Suprapubic skin (tissue), 4 donors: Measurements from ENCODE around the gene PTPRZ1. TPM values are rescaled to one million over a fixed set of nuclear protein-coding genes. Genes with fewer than 3 reads are reported as not detected.

Experiments used
- DNase-seq, 2 donors: peaks; one replicate each; pipeline ENCODE4 v3.0.0-alpha.2; 2019; ENCODE audit warnings: low spot score in 2 of 2
- H3K27ac ChIP-seq: fragments of 200-600 bp; sonication (generic); one replicate; pipeline ENCODE4 v1.5.1; 2019
- H3K27me3 ChIP-seq: fragments of 200-600 bp; sonication (generic); one replicate; pipeline ENCODE4 v1.5.1; 2019
- H3K36me3 ChIP-seq: fragments of 200-600 bp; sonication (generic); one replicate; pipeline ENCODE4 v1.5.1; 2019
- H3K4me1 ChIP-seq: fragments of 200-600 bp; sonication (generic); one replicate; pipeline ENCODE4 v1.5.1; 2019
- H3K4me3 ChIP-seq: fragments of 200-600 bp; sonication (generic); one replicate; pipeline ENCODE4 v1.5.1; 2019; ENCODE audit warnings: mild to moderate bottlenecking
- H3K9me3 ChIP-seq: fragments of 200-600 bp; sonication (generic); one replicate; pipeline ENCODE4 v1.5.1; 2019
- CTCF ChIP-seq, 2 donors: fragments of 200-600 bp in 1 of 2; fragments of 450-650 bp in 1 of 2; sonication (generic) in 1 of 2; IDR thresholded peaks; one replicate each; pipeline ENCODE4 v1.5.1; 2016 to 2019; ENCODE audit warnings: antibody characterized with exemption in 2 of 2, mild to moderate bottlenecking in 1 of 2, moderate library complexity in 1 of 2
- EP300 ChIP-seq: sonication (generic); formaldehyde crosslinking; IDR thresholded peaks from one replicate; pipeline ENCODE4 v1.6.1; 2017; ENCODE audit warnings: antibody characterized with exemption
- POLR2A ChIP-seq, 2 donors: fragments of 450-650 bp; IDR thresholded peaks; one replicate each; pipeline ENCODE4 v1.6.1; 2017; ENCODE audit warnings: antibody characterized with exemption in 2 of 2, mild to moderate bottlenecking in 2 of 2, moderate library complexity in 2 of 2
- POLR2AphosphoS5 ChIP-seq, 3 donors: sonication (generic); formaldehyde crosslinking; IDR thresholded peaks; one replicate each; pipeline ENCODE4 v1.6.1; 2017; ENCODE audit warnings: antibody characterized with exemption in 3 of 3
- WGBS: methylation state at CpG from one replicate; pipeline ENCODE4 v1.1.5; 2018; 5-methylcytosine and 5-hydroxymethylcytosine counted together
- total RNA-seq, 4 donors: library from RNA; depleted of rRNA; stranded (reverse); fragments of >200 nt; gene quantifications; one replicate each; pipeline ENCODE4 v1.1.0, GENCODE V29; 2016

PTPRZ1 gene
- total RNA-seq, 4 donors from 2014 or later: 47.4 to 88.0 (median 57.5) TPM

- no peak for DNase-seq
- H3K9me3 ChIP-seq: no peaks in the 10 kb centered on the region
- no peaks in the 10 kb centered on the region for H3K27me3 ChIP-seq
- WGBS: 22% methylated on average over 4 of the region's 4 CpGs
- H3K36me3 ChIP-seq: no peaks in the 10 kb centered on the region
- no peak overlapping the region for H3K4me3 ChIP-seq
- TF ChIP-seq EP300: no peak
- no peak for TF ChIP-seq CTCF (IDR thresholded peaks at IDR 0.05)
- TF ChIP-seq POLR2A (IDR thresholded peaks at IDR 0.05): no peak
- no peak for TF ChIP-seq POLR2AphosphoS5 (IDR thresholded peaks at IDR 0.05)
- no peak overlapping the region for H3K27ac ChIP-seq
- H3K4me1 ChIP-seq: peaks cover 20% of the 10 kb centered on the region
Measured at GRCh38 chr7:121938429-121938996, 65.6 kb downstream of the PTPRZ1 start.

- Histone ChIP-seq H3K27ac (peak overlapping the region; percentile 45), H3K27me3 (no peaks in the 10 kb centered on the region), H3K9me3 (no peaks in the 10 kb centered on the region), H3K36me3 (no peaks in the 10 kb centered on the region), H3K4me1 (peaks cover 22% of the 10 kb centered on the region), H3K4me3 (no peak overlapping the region)
- TF ChIP-seq CTCF (IDR thresholded peaks at IDR 0.05) (no peak), POLR2A (IDR thresholded peaks at IDR 0.05) (no peak), POLR2AphosphoS5 (IDR thresholded peaks at IDR 0.05) (no peak), EP300 (no peak)
- WGBS: 31% methylated on average over 3 of the region's 3 CpGs
- no peak for DNase-seq
Measured at GRCh38 chr7:121940918-121941317, 68.0 kb downstream of the PTPRZ1 start.

GRCh38 chr7:121941830-121942229 lies 68.9 kb downstream of the PTPRZ1 start:
- Histone ChIP-seq H3K4me3 (no peak overlapping the region), H3K9me3 (no peaks in the 10 kb centered on the region), H3K27ac (no peak overlapping the region), H3K36me3 (no peaks in the 10 kb centered on the region), H3K4me1 (peaks cover 27% of the 10 kb centered on the region), H3K27me3 (no peaks in the 10 kb centered on the region)
- 28% methylated on average over 2 of the region's 2 CpGs for WGBS
- no peak for DNase-seq
- no peak for TF ChIP-seq POLR2AphosphoS5 (IDR thresholded peaks at IDR 0.05)
- no peak for TF ChIP-seq POLR2A (IDR thresholded peaks at IDR 0.05)
- no peak for TF ChIP-seq CTCF (IDR thresholded peaks at IDR 0.05)
- TF ChIP-seq EP300: no peak

- H3K36me3 ChIP-seq: no peaks in the 10 kb centered on the region
- peaks cover 21% of the 10 kb centered on the region for H3K4me1 ChIP-seq
- H3K4me3 ChIP-seq: no peak overlapping the region
- no peak for TF ChIP-seq CTCF (IDR thresholded peaks at IDR 0.05)
- TF ChIP-seq EP300: no peak
- no peak for TF ChIP-seq POLR2AphosphoS5 (IDR thresholded peaks at IDR 0.05)
- TF ChIP-seq POLR2A (IDR thresholded peaks at IDR 0.05): no peak
- no peaks in the 10 kb centered on the region for H3K9me3 ChIP-seq
- no peaks in the 10 kb centered on the region for H3K27me3 ChIP-seq
- no peak for DNase-seq
- H3K27ac ChIP-seq: no peak overlapping the region
Measured at GRCh38 chr7:121945066-121945465, 72.1 kb downstream of the PTPRZ1 start.

- DNase-seq: no peak
- H3K27me3 ChIP-seq: no peaks in the 10 kb centered on the region
- H3K36me3 ChIP-seq: no peaks in the 10 kb centered on the region
- 39% methylated on average over 1 of the region's 1 CpG for WGBS
- H3K9me3 ChIP-seq: no peaks in the 10 kb centered on the region
- peak overlapping the region; percentile 41 for H3K27ac ChIP-seq
- TF ChIP-seq POLR2AphosphoS5 (IDR thresholded peaks at IDR 0.05) (no peak), POLR2A (IDR thresholded peaks at IDR 0.05) (no peak), EP300 (no peak), CTCF (IDR thresholded peaks at IDR 0.05) (no peak)
- no peak overlapping the region for H3K4me3 ChIP-seq
- H3K4me1 ChIP-seq: peaks cover 17% of the 10 kb centered on the region
Measured at GRCh38 chr7:121945480-121946236, 72.7 kb downstream of the PTPRZ1 start.
